IMR-90 (cell line): ENCODE results near the gene AGMO. TPM values are rescaled to one million over a fixed set of nuclear protein-coding genes. Genes with fewer than 3 reads are reported as not detected.

Experiments used
- ATAC-seq: fragments of 200-7000 bp; cut with Tn5 transposase; 2 replicates; pipeline ENCODE4 v1.9.1; 2020; ENCODE audit warnings: low read depth, mild to moderate bottlenecking, moderate library complexity
- BruUV-seq: library from RNA; stranded (reverse); fragments of 400-500 nt; replicated peaks from 2 replicates; lab custom pipeline; 2021; lab: Mats Ljungman, UMichigan
- CTCF ChIA-PET: fragments of 300-600 bp; formaldehyde crosslinking; extraction: SDS; loops from one replicate; lab custom pipeline; 2021; ENCODE audit warnings: antibody characterized with exemption; lab: Yijun Ruan, JAX
- POLR2A ChIA-PET: fragments of 300-600 bp; sonication (Branson Sonifier 250); formaldehyde crosslinking; loops from one replicate; lab custom pipeline; 2022; ENCODE audit warnings: antibody characterized with exemption; ENCODE audit not compliant: unreplicated experiment; lab: Charles Lee
- DNase-seq: peaks from one replicate; pipeline ENCODE4 v3.0.0; 2013
- H2AFZ ChIP-seq: replicated peaks from 2 replicates; pipeline ENCODE3; 2013; ENCODE audit warnings: low read length, mild to moderate bottlenecking; ENCODE audit not compliant: poor library complexity
- H2AK5ac ChIP-seq: 2 replicates; pipeline ENCODE4 v1.6.1; 2013; ENCODE audit warnings: low read depth, low read length, inconsistent platforms
- H2AK9ac ChIP-seq: replicated peaks from 2 replicates; pipeline ENCODE3; 2013; ENCODE audit warnings: mild to moderate bottlenecking, low read depth, low read length, moderate library complexity; ENCODE audit not compliant: poor library complexity
- H2BK120ac ChIP-seq: 2 replicates; pipeline ENCODE4 v1.6.1; 2013; ENCODE audit warnings: low read depth, low read length, inconsistent platforms
- H2BK15ac ChIP-seq: 3 replicates; pipeline ENCODE4 v1.6.1; 2013; ENCODE audit warnings: low read depth, low read length, inconsistent platforms
- H2BK20ac ChIP-seq: 2 replicates; pipeline ENCODE4 v1.6.1; 2013; ENCODE audit warnings: low read depth, mild to moderate bottlenecking, inconsistent platforms, low read length, moderate library complexity
- H2BK5ac ChIP-seq: 2 replicates; pipeline ENCODE4 v1.6.1; 2013; ENCODE audit warnings: mild to moderate bottlenecking, low read depth, low read length, inconsistent platforms; ENCODE audit not compliant: poor library complexity, severe bottlenecking
- H3K14ac ChIP-seq: replicated peaks from 2 replicates; pipeline ENCODE4 v1.6.1; 2013; ENCODE audit warnings: low read depth, low read length, inconsistent platforms
- H3K18ac ChIP-seq: 2 replicates; pipeline ENCODE4 v1.6.1; 2013; ENCODE audit warnings: low read depth, low read length, control low read depth
- H3K23ac ChIP-seq: 2 replicates; pipeline ENCODE4 v1.6.1; 2013; ENCODE audit warnings: low read depth, low read length, inconsistent platforms
- H3K27ac ChIP-seq: 2 replicates; pipeline ENCODE4 v1.5.1; 2013; ENCODE audit warnings: mild to moderate bottlenecking, control low read depth, low read length; ENCODE audit not compliant: insufficient read depth
- H3K27me3 ChIP-seq: 2 replicates; pipeline ENCODE4 v1.6.1; 2013; ENCODE audit warnings: low read length; ENCODE audit not compliant: control insufficient read depth, insufficient read depth
- H3K36me3 ChIP-seq: 2 replicates; pipeline ENCODE4 v1.6.1; 2013; ENCODE audit warnings: low read length, mixed read lengths; ENCODE audit not compliant: control insufficient read depth, insufficient read depth
- H3K4ac ChIP-seq: 2 replicates; pipeline ENCODE4 v1.6.1; 2013; ENCODE audit warnings: low read depth, low read length, inconsistent platforms
- H3K4me1 ChIP-seq: 2 replicates; pipeline ENCODE4 v1.6.1; 2013; ENCODE audit warnings: low read length, mixed read lengths; ENCODE audit not compliant: control insufficient read depth, insufficient read depth
- H3K4me2 ChIP-seq: 2 replicates; pipeline ENCODE4 v1.6.1; 2013; ENCODE audit warnings: low read depth, mild to moderate bottlenecking, control low read depth, low read length, moderate library complexity
- H3K4me3 ChIP-seq: 2 replicates; pipeline ENCODE4 v1.5.1; 2013; ENCODE audit warnings: low read depth, mild to moderate bottlenecking, control low read depth, low read length, moderate library complexity; ENCODE audit not compliant: insufficient read depth
- H3K56ac ChIP-seq: 2 replicates; pipeline ENCODE4 v1.6.1; 2013; ENCODE audit warnings: low read length, inconsistent platforms; ENCODE audit not compliant: insufficient read depth; ENCODE audit errors: extremely low read depth
- H3K79me1 ChIP-seq, 2 experiments: 2 replicates each; pipeline ENCODE4 v1.6.1; 2013; ENCODE audit warnings: low read length in 2 of 2, inconsistent platforms in 1 of 2, low read depth in 1 of 2
- H3K9ac ChIP-seq: 2 replicates; pipeline ENCODE4 v1.6.1; 2013; ENCODE audit warnings: low read depth, low read length, control low read depth
- H3K9me1 ChIP-seq: 2 replicates; pipeline ENCODE4 v1.6.1; 2013; ENCODE audit warnings: low read length, inconsistent platforms; ENCODE audit not compliant: insufficient read depth
- H3K9me3 ChIP-seq: 2 replicates; pipeline ENCODE4 v1.6.1; 2013; ENCODE audit warnings: low read length; ENCODE audit not compliant: control insufficient read depth, insufficient read depth
- H4K20me1 ChIP-seq: 2 replicates; pipeline ENCODE4 v1.6.1; 2013; ENCODE audit warnings: low read length, inconsistent platforms; ENCODE audit not compliant: insufficient read depth
- H4K5ac ChIP-seq: 2 replicates; pipeline ENCODE4 v1.6.1; 2013; ENCODE audit warnings: mild to moderate bottlenecking, low read depth, low read length, control low read depth
- H4K8ac ChIP-seq, 2 experiments: 2 replicates each; pipeline ENCODE4 v1.6.1; 2013; ENCODE audit warnings: low read depth in 2 of 2, low read length in 2 of 2, control low read depth in 1 of 2, inconsistent platforms in 1 of 2
- H4K91ac ChIP-seq: 2 replicates; pipeline ENCODE4 v1.6.1; 2013; ENCODE audit warnings: low read depth, low read length, inconsistent platforms; ENCODE audit not compliant: insufficient read depth
- BHLHE40 ChIP-seq: fragments of 150-350 bp; IDR thresholded peaks from 2 replicates; pipeline ENCODE4 v1.6.1; 2016; ENCODE audit warnings: mild to moderate bottlenecking, low read depth, low read length
- CEBPB ChIP-seq: IDR thresholded peaks from 2 replicates; pipeline ENCODE4 v1.6.1; 2012; ENCODE audit warnings: low read depth, low read length, improper control_type of control experiment
- CHD1 ChIP-seq: IDR thresholded peaks from 2 replicates; pipeline ENCODE4 v1.6.1; 2012; ENCODE audit warnings: low read depth, low read length, improper control_type of control experiment
- FOS ChIP-seq: fragments of 150-350 bp; IDR thresholded peaks from 2 replicates; pipeline ENCODE4 v1.6.1; 2016; ENCODE audit warnings: low read depth, low read length
- MAFK ChIP-seq: IDR thresholded peaks from 2 replicates; pipeline ENCODE4 v1.6.1; 2012; ENCODE audit warnings: low read depth, low read length, improper control_type of control experiment
- MAZ ChIP-seq: IDR thresholded peaks from 2 replicates; pipeline ENCODE4 v1.6.1; 2012; ENCODE audit warnings: low read depth, mild to moderate bottlenecking, low read length, improper control_type of control experiment, moderate library complexity, borderline replicate concordance
- MXI1 ChIP-seq: IDR thresholded peaks from 2 replicates; pipeline ENCODE4 v1.6.1; 2012; ENCODE audit warnings: low read depth, mild to moderate bottlenecking, low read length, moderate library complexity, borderline replicate concordance
- NFE2L2 ChIP-seq: fragments of 150-350 bp; IDR thresholded peaks from 2 replicates; pipeline ENCODE4 v1.6.1; 2016; ENCODE audit warnings: low read depth, mild to moderate bottlenecking, low read length
- POLR2A ChIP-seq: IDR thresholded peaks from 2 replicates; pipeline ENCODE4 v1.6.1; 2012; ENCODE audit warnings: mild to moderate bottlenecking, low read depth, low read length
- RAD21 ChIP-seq: IDR thresholded peaks from 2 replicates; pipeline ENCODE4 v1.6.1; 2012; ENCODE audit warnings: low read length, improper control_type of control experiment
- RCOR1 ChIP-seq: IDR thresholded peaks from 2 replicates; pipeline ENCODE4 v1.6.1; 2012; ENCODE audit warnings: mild to moderate bottlenecking, low read length, improper control_type of control experiment; ENCODE audit not compliant: insufficient replicate concordance
- RFX5 ChIP-seq: IDR thresholded peaks from 2 replicates; pipeline ENCODE4 v1.8.0; 2012; ENCODE audit warnings: low read depth, mild to moderate bottlenecking, low read length, moderate library complexity
- SMC3 ChIP-seq: fragments of 150-350 bp; IDR thresholded peaks from 2 replicates; pipeline ENCODE4 v1.6.1; 2016; ENCODE audit warnings: low read depth, mild to moderate bottlenecking, antibody characterized with exemption, low read length, moderate library complexity
- WGBS, 2 experiments: methylation state at CpG; one replicate each; pipeline versions ENCODE4 v1.1.5 to v1.1.7; 2013; ENCODE audit warnings: missing lambda C conversion rate in 2 of 2; ENCODE audit not compliant: insufficient read length in 1 of 2; ENCODE audit errors: extremely low coverage in 2 of 2; 5-methylcytosine and 5-hydroxymethylcytosine counted together
- dilution Hi-C: fragments of 300-500 bp; cut with HindIII; formaldehyde crosslinking; loops from one replicate; pipeline ENCODE4 v1.14.3; 2018; ENCODE audit warnings: low sequenced_read_pairs; ENCODE audit not compliant: unreplicated experiment
- in situ Hi-C: fragments of 300-500 bp; cut with MboI; formaldehyde crosslinking; loops from 3 replicates; pipeline ENCODE4 v1.14.3; 2019; ENCODE audit warnings: low sequenced_read_pairs, inconsistent platforms, mixed read lengths
- intact Hi-C: fragments of 100-400 bp; cut with micrococcal nuclease; formaldehyde crosslinking; loops from 2 replicates; pipeline ENCODE4 v1.10.0; 2022
- polyA plus RNA-seq, 3 experiments: library from polyadenylated mRNA; depleted of rRNA; stranded (reverse); fragments of >200 nt; gene quantifications; 2 replicates each; pipeline ENCODE4 v1.2.3, GENCODE V29; 2012; ENCODE audit warnings: low replicate concordance in 1 of 3
- total RNA-seq: library from RNA; depleted of rRNA; stranded (reverse); fragments of >200 nt; gene quantifications from 2 replicates; pipeline ENCODE4 v1.2.3, GENCODE V29; 2012
- TF ChIP-seq, protein P1 (sequence below): fragments of 150-350 bp; IDR thresholded peaks from 2 replicates; pipeline ENCODE4 v1.6.1; 2017; ENCODE audit warnings: mild to moderate bottlenecking, antibody characterized with exemption, low read length, low read depth
- TF ChIP-seq, protein P2 (sequence below): conservative IDR thresholded peaks from 2 replicates; pipeline ENCODE4 v1.5.1; 2012; ENCODE audit warnings: mild to moderate bottlenecking, low read depth, low read length, improper control_type of control experiment
- TF ChIP-seq, protein P3 (sequence below): fragments of 150-350 bp; IDR thresholded peaks from 2 replicates; pipeline ENCODE4 v1.6.1; 2016; ENCODE audit warnings: low read depth, mild to moderate bottlenecking, low read length, moderate library complexity, borderline replicate concordance

AGMO gene
- total and polyA plus RNA-seq, 2 of the 4 experiments (the other 2 are of a cell fraction): not detected

DNA sequence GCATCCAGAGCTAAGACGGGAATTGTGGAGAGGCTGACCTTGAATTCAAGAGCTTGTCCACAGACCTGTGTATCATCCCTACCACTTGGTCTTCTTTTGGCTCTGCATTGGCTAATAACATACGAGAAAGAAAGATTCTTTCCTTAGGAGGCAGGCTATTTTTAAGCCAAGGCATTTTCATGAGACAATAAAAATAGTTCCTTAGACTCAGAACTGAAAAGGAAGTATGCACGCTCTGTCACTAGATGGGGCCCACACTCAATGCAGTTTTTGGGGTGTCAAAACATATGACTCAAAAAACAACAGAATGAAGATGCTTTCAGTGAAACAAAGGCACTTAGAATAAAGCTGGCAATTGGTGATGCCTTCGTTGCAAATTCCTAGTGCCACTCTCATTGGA is 393.3 kb downstream of the AGMO start:
- ChIA-PET CTCF (no interaction called here), POLR2A (no interaction called here)
- Histone ChIP-seq H3K27ac (no peak overlapping the region), H3K4me2 (no peak overlapping the region), H2BK5ac (no peak overlapping the region), H3K4me3 (no peak overlapping the region), H2BK15ac (no peak overlapping the region), H4K5ac (no peak overlapping the region), H2AFZ (no peak overlapping the region), H2BK20ac (no peak overlapping the region), H2AK5ac (no peak overlapping the region), H3K36me3 (no peaks in the 10 kb centered on the region), H3K23ac (no peak overlapping the region), H3K14ac (no peak overlapping the region), H3K4ac (no peak overlapping the region), H3K79me1 (no peaks in the 10 kb centered on the region), H3K4me1 (no peaks in the 10 kb centered on the region), H3K18ac (no peak overlapping the region), H2AK9ac (no peak overlapping the region), H3K56ac (no peak overlapping the region), H4K8ac (no peak overlapping the region), H4K91ac (no peak overlapping the region), H3K9ac (no peak overlapping the region), H3K9me1 (no peaks in the 10 kb centered on the region), H3K9me3 (peaks cover 2% of the 10 kb centered on the region; the same call in 1 of the 2 replicates), H3K27me3 (no peaks in the 10 kb centered on the region), H2BK120ac (no peak overlapping the region), H4K20me1 (no peaks in the 10 kb centered on the region)
- ATAC-seq (no peak), DNase-seq (no peak)
- WGBS, 2 experiments: 60% methylated on average over 1 of the region's 4 CpGs; no CpG with 5 or more reads in 1 of the 2 experiments
- dilution Hi-C loops: no loop called here
- intact Hi-C loops: no loop called here
- in situ Hi-C loops: no loop called here
- no peak for TF ChIP-seq MAFK
- no peak for TF ChIP-seq RCOR1
- TF ChIP-seq RAD21: no peak
- TF ChIP-seq NFE2L2: no peak
- no peak for TF ChIP-seq RFX5
- TF ChIP-seq, protein P1, sequence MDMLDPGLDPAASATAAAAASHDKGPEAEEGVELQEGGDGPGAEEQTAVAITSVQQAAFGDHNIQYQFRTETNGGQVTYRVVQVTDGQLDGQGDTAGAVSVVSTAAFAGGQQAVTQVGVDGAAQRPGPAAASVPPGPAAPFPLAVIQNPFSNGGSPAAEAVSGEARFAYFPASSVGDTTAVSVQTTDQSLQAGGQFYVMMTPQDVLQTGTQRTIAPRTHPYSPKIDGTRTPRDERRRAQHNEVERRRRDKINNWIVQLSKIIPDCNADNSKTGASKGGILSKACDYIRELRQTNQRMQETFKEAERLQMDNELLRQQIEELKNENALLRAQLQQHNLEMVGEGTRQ: no peak
- no peak for TF ChIP-seq BHLHE40
- TF ChIP-seq MXI1: no peak
- TF ChIP-seq MAZ: no peak
- TF ChIP-seq POLR2A: no peak
- TF ChIP-seq SMC3: no peak
- no peak for TF ChIP-seq CEBPB
- TF ChIP-seq FOS: no peak
- TF ChIP-seq CHD1: no peak
- TF ChIP-seq, protein P2, sequence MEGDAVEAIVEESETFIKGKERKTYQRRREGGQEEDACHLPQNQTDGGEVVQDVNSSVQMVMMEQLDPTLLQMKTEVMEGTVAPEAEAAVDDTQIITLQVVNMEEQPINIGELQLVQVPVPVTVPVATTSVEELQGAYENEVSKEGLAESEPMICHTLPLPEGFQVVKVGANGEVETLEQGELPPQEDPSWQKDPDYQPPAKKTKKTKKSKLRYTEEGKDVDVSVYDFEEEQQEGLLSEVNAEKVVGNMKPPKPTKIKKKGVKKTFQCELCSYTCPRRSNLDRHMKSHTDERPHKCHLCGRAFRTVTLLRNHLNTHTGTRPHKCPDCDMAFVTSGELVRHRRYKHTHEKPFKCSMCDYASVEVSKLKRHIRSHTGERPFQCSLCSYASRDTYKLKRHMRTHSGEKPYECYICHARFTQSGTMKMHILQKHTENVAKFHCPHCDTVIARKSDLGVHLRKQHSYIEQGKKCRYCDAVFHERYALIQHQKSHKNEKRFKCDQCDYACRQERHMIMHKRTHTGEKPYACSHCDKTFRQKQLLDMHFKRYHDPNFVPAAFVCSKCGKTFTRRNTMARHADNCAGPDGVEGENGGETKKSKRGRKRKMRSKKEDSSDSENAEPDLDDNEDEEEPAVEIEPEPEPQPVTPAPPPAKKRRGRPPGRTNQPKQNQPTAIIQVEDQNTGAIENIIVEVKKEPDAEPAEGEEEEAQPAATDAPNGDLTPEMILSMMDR: no peak
- TF ChIP-seq, protein P3, sequence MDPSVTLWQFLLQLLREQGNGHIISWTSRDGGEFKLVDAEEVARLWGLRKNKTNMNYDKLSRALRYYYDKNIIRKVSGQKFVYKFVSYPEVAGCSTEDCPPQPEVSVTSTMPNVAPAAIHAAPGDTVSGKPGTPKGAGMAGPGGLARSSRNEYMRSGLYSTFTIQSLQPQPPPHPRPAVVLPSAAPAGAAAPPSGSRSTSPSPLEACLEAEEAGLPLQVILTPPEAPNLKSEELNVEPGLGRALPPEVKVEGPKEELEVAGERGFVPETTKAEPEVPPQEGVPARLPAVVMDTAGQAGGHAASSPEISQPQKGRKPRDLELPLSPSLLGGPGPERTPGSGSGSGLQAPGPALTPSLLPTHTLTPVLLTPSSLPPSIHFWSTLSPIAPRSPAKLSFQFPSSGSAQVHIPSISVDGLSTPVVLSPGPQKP: no peak
- BruUV-seq: no TSS peak
